T follicular helper cell (primary cell): ENCODE results near the gene NOL3.

Experiments used
- DNase-seq: peaks from one replicate; pipeline ENCODE4 v3.0.0-alpha.2; 2020; ENCODE audit warnings: low read depth

The NOL3 gene

GRCh38 chr16:67155295-67156142 is 14.8 kb upstream of the NOL3 start:
- DNase-seq, result peak; percentile 67

GRCh38 chr16:67156143-67156844 is 14.0 kb upstream of the NOL3 start:
- DNase-seq, result no peak

- DNase-seq, result no peak
These were observed 13.1 kb upstream of the NOL3 start for GRCh38 chr16:67157106-67157748.

GRCh38 chr16:67157892-67158635 is 12.3 kb upstream of the NOL3 start:
- DNase-seq, result no peak

- peak; percentile 71 for DNase-seq
These were observed 11.4 kb upstream of the NOL3 start for GRCh38 chr16:67158637-67159600.

GRCh38 chr16:67161595-67162058 is 8.7 kb upstream of the NOL3 start:
- no peak for DNase-seq

GRCh38 chr16:67162506-67163163 is 7.7 kb upstream of the NOL3 start:
- no peak for DNase-seq

GRCh38 chr16:67163164-67163998 is 7.0 kb upstream of the NOL3 start:
- no peak for DNase-seq

- DNase-seq, result no peak
These were observed 6.3 kb upstream of the NOL3 start for GRCh38 chr16:67163999-67164558.

- no peak for DNase-seq
These were observed 5.7 kb upstream of the NOL3 start, which contains the start of gene HSF4 for GRCh38 chr16:67164599-67165061. Gene HSF4, plus strand, starts transcription at chr16:67164745. Its CDS starts 67 bp downstream, at chr16:67164812.

- DNase-seq, result no peak
These were observed 4.9 kb upstream of the NOL3 start for GRCh38 chr16:67165121-67166078.

GRCh38 chr16:67166110-67166547 is 4.2 kb upstream of the NOL3 start:
- DNase-seq, result no peak

GRCh38 chr16:67166598-67167168 is 3.7 kb upstream of the NOL3 start:
- no peak for DNase-seq

- no peak for DNase-seq
These were observed 2.8 kb upstream of the NOL3 start for GRCh38 chr16:67167588-67167987.

GRCh38 chr16:67169011-67169451 is 1.3 kb upstream of the NOL3 start:
- DNase-seq, result no peak

- no peak for DNase-seq
These were observed 633 bp upstream of the NOL3 start for GRCh38 chr16:67169642-67170167.
